ENCODE results near the gene PRKCZ.

PRKCZ gene

GRCh38 chr1:2199042-2199810 is 149.0 kb downstream of the PRKCZ start:
- DNase-seq = peak; percentile 71

GRCh38 chr1:2200308-2200943 is 150.2 kb downstream of the PRKCZ start:
- no peak for DNase-seq

GRCh38 chr1:2201062-2201461 is 150.9 kb downstream of the PRKCZ start:
- DNase-seq = no peak

DNA sequence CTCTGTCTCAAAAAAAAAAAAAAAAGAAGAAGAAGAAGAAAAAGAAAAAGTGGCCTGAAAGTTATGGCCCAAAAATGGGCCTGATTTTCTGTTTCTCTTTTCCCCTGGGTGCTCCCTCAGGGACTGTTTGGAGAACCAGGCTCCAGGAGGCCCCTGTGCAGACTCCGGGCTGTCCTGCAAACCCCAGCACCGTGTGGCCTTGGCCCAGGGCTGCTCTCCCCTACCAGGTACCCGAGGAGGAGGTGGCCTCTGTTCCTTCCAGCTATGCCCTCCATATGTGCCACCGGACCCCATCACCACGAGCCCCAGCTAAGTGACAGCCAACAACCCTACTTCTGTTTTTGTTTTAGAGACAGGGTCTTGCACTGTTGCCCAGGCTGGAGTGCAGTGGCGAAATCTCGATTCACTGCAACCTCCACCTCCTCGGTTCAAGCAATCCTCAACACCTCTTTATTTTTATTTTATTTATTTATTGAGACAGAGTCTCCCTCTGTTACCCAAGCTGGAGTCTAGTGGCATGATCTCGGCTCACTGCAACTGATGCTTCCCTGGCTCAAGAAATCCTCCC is 151.9 kb downstream of the PRKCZ start:
- no peak for DNase-seq

DNA sequence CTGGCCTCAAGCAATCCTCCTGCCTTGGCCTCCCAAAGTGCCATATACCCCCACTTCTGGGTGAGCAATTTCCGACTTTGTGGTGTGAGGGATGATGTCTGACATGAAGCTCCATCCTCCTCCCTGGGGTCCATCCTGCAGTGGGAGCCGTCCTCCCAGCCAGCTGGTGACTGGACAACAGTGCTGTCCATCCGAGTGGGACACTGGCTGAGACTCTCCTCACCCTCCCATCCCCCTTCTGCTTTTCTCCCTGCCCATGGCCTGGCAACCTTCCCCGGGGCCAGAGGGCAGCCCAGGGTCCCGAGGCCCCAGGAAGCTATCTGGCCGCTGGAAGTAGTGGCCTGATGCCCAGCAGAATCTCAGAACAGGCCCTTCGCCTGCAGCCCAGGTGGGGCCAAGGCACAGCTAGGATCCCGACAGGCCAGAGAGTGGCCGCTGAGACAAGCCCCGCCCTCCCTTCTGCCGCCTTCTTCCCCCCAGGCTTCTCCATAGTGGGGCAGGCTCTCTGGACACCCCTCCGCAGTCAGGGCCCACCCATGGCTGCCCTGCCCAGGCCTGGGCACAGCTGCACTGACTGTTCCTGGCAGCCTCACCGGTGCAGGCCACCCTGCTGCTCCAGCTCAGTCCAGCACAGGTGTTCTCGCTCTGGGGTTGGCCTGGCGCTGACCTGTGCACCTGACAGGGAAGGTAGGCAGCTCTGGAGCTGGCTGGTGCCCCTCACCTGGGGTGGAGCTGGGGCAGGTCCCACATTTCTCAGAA is 152.8 kb downstream of the PRKCZ start:
- DNase-seq = no peak

DNA sequence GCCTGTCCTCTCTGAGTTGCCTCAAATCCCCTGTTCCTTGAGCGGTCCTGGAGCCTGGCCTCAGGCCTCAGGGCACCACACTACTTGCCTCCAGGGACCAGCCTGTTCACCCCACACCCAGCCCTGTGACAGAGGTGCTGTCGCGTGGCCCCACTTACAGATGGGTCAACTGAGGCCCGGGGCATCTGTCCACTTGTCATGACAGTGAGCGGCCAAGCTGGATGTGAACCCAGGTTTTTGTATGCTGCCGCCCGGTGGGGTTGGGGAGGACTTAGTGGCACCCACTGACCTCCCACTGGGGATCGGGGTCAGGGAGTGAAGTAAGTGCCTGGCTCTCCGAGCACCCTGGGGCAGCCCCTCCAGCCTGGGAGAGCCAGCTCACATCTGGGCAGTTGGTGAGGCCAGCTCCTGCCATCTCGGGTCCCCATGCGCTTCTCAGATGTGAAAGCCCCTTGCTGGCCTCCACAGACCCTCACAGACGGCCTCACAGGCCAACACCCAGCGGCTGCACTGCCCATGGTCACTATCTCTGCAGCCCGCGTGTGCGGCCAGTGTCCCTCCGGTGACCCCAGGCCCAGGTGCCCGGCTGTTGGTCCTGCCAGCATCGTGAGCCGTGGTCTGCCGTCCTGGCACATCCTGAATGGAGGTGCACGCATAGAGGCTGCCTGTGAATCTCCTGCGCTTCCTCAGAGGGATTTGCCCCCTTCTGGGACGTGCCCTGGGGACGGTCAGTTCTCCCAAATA is 153.6 kb downstream of the PRKCZ start:
- no peak for DNase-seq

GRCh38 chr1:2204415-2205190 is 154.4 kb downstream of the PRKCZ start:
- DNase-seq = peak; percentile 64

DNA sequence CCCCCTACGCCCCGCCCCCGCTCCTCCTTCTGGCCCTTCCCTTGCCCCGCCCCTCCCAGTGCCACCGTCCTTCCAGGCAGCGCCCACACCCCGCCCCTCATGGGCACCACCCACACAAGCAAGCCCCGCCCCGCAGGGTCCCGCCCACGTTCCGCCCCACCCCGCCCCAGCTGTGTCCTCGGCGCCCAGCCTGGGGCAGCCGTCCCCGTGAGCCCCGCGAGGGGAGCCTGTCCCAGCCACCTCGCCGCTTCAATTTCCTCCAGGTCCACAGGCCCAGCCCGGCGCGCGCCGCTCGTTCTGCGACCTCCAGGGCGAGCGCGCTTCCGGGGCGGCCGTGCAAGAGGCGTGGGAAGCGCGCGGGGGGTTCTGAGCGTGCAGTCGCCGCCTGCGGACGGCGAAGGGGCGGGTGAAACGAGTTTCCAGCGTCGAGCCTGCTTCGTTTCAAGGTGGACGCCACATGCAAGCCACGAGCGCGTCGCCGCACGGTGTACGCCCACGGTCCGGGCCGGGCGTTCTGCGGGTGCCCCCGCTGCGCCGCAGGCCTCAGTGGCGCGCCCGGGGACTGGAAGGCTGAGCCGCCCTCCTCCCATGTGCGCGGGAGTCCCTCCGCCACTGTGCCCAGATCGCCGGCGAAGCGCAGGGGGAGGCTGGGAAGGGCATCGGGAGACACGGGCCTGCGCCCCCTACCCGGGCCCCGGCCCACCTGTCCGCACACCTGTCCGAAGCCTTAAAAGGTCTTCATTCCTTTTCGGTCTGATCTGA is 155.2 kb downstream of the PRKCZ start:
- DNase-seq = peak; percentile 73

- DNase-seq = no peak
These were observed 156.7 kb downstream of the PRKCZ start for GRCh38 chr1:2206813-2207487.

DNA sequence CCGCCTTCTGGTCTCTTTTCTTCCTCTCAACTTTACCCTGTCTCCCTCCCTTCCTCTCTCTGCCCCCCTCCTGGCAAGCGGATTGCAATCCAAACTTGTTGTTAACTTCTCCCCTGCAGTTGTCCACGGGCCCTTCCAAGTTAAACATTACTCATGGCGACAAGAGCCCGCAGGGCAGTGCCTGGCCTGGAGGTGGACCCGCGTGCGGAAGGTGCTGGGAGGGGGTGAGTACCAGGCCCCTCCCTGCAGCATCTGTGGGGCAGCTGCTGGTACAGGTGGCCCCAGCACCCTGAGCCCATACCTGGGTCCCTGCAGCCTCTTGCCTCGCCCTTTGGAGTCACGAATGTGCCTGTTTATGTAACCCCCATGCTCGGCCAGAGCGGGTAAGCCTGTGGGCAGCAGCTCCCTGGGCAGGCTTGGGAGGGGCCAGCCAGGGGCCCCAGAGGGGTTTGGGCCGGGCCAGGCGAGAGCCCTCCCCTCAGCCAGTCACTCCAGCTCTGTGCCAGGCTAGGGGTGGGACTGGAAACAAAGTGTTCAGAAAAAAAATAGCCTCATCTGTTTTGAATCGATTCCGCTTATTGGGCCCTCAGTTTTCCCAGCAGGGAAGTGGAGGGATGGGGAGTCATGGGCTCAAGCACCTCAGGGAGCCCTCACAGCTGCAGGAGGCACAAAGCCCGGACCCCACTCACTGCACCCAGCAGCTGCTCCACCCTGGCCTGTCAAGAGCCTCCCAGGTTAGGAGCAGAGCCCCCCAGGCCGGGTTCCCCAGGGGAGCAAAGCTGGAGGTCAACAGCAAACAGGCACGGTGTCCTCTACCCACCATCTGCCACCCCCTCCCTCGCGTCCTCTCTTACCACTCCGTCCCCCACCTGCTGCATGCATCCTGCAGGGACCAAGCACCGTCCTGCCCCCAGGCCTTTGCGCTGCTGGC is 158.4 kb downstream of the PRKCZ start:
- DNase-seq = no peak

- no peak for DNase-seq
These were observed 159.3 kb downstream of the PRKCZ start for GRCh38 chr1:2209400-2210083.

DNA sequence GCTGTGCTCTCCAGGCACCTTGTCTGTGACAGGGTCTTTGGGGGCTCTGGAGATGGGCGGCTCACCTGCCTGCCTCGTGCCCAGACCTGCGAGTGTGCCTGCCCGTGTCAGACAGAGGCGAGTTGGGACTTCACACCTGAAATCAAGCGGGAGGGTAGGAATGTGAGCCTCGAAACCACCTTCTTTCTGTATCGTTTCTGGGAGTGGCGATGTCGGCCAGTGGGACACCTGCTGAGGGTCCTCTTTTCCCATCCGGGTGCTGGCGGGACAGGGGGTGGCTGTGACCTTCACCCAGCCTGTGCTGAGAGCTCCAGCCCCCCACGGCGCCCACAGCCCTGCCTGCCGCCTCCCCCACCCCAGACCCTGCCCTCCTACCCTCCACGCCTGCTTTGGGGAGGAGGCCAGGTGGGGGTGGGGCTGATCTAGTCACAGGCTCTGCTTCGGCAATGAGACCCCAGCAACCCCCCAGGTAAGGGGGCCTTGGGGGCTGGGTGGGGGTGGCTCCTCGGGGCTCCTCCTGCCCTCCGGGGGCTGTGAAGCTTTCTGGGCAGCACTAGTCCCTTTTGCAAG is 160.0 kb downstream of the PRKCZ start:
- DNase-seq = no peak

GRCh38 chr1:2210786-2211185 is 160.6 kb downstream of the PRKCZ start:
- no peak for DNase-seq

DNA sequence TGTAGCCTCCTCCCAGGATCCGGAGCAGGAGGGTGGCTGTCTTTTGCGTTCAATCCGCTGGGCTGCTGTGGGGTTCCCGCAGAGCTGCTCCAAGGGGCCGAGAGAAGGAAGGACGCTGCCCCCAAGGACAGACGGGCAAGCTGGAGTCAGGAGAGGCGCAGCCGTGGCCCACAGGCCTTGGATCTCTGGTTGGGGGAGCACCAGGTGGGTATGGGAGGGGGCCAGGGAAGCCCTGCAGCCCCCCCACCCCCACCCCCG is 162.0 kb downstream of the PRKCZ start:
- DNase-seq = no peak

GRCh38 chr1:2212532-2213491 is 162.6 kb downstream of the PRKCZ start:
- DNase-seq = peak; percentile 40

GRCh38 chr1:2213576-2214505 is 163.6 kb downstream of the PRKCZ start:
- DNase-seq = no peak

Data from GDM1 (cell line).